Stomach smooth muscle (tissue), 2 donors: Measurements from ENCODE around the gene EGFL7.

ENCODE experiments used
- H3K27ac ChIP-seq: one replicate; pipeline ENCODE4 v1.7.0; 2013; ENCODE audit warnings: mild to moderate bottlenecking, low read length, inconsistent platforms
- H3K27me3 ChIP-seq, 2 donors: one replicate each; pipeline ENCODE4 v1.7.0; 2013; ENCODE audit warnings: low read length in 2 of 2; ENCODE audit not compliant: insufficient read depth in 2 of 2, control insufficient read depth in 1 of 2
- H3K36me3 ChIP-seq, 2 donors: one replicate each; pipeline ENCODE4 v1.7.0; 2013; ENCODE audit warnings: low read length in 2 of 2; ENCODE audit not compliant: control insufficient read depth in 2 of 2, insufficient read depth in 2 of 2
- H3K4me1 ChIP-seq: one replicate; pipeline ENCODE4 v1.7.0; 2013; ENCODE audit warnings: low read length; ENCODE audit not compliant: control insufficient read depth, insufficient read depth
- H3K4me3 ChIP-seq, 2 donors: one replicate each; pipeline ENCODE4 v1.7.0; 2013; ENCODE audit warnings: low read length in 2 of 2
- H3K9ac ChIP-seq, 2 donors: one replicate each; pipeline ENCODE4 v1.7.0; 2013; ENCODE audit warnings: low read length in 2 of 2, mild to moderate bottlenecking in 1 of 2
- H3K9me3 ChIP-seq, 2 donors: one replicate each; pipeline ENCODE4 v1.7.0; 2013; ENCODE audit warnings: low read length in 2 of 2; ENCODE audit not compliant: control insufficient read depth in 2 of 2
- donor health status: healthy.
- donor health status: Pancreatic carcinoma.

EGFL7 gene

GRCh38 chr9:136645352-136645902, 17.3 kb upstream of the EGFL7 start:
- no peaks in the 10 kb centered on the region for H3K9me3 ChIP-seq
- no peak overlapping the region for H3K27ac ChIP-seq
- H3K4me3 ChIP-seq: no peak overlapping the region
- H3K36me3 ChIP-seq: no peaks in the 10 kb centered on the region
- peaks cover 6% of the 10 kb centered on the region for H3K4me1 ChIP-seq
- peaks cover 30 to 38% of the 10 kb centered on the region in 2 donors for H3K27me3 ChIP-seq
- H3K9ac ChIP-seq: no peak overlapping the region

GRCh38 chr9:136645903-136646754, 16.6 kb upstream of the EGFL7 start:
- Histone ChIP-seq H3K9ac (peak overlapping the region in 1 of 2 donors; percentile 9), H3K9me3 (no peaks in the 10 kb centered on the region), H3K4me1 (peaks cover 6% of the 10 kb centered on the region), H3K27ac (no peak overlapping the region), H3K36me3 (no peaks in the 10 kb centered on the region), H3K27me3 (peaks cover 27 to 38% of the 10 kb centered on the region in 2 donors), H3K4me3 (peak overlapping the region in 1 of 2 donors; percentile 35)

- peak overlapping the region in 1 of 2 donors; percentile 35 for H3K4me3 ChIP-seq
- no peak overlapping the region for H3K27ac ChIP-seq
- no peaks in the 10 kb centered on the region for H3K9me3 ChIP-seq
- H3K9ac ChIP-seq: peak overlapping the region in 1 of 2 donors; percentile 9
- no peaks in the 10 kb centered on the region for H3K36me3 ChIP-seq
- peaks cover 27 to 38% of the 10 kb centered on the region in 2 donors for H3K27me3 ChIP-seq
- peaks cover 6% of the 10 kb centered on the region for H3K4me1 ChIP-seq
Observed at GRCh38 chr9:136646827-136647711, 15.6 kb upstream of the EGFL7 start.

- Histone ChIP-seq H3K4me3 (no peak overlapping the region), H3K9ac (no peak overlapping the region), H3K4me1 (peaks cover 6% of the 10 kb centered on the region), H3K9me3 (no peaks in the 10 kb centered on the region), H3K27ac (no peak overlapping the region), H3K27me3 (peaks cover 20 to 30% of the 10 kb centered on the region in 2 donors), H3K36me3 (no peaks in the 10 kb centered on the region)
Observed at GRCh38 chr9:136648751-136649150, 14.0 kb upstream of the EGFL7 start.

- H3K4me1 ChIP-seq: peaks cover 8% of the 10 kb centered on the region
- peaks cover 7 to 18% of the 10 kb centered on the region in 2 donors for H3K27me3 ChIP-seq
- H3K9ac ChIP-seq: no peak overlapping the region
- H3K27ac ChIP-seq: no peak overlapping the region
- H3K36me3 ChIP-seq: no peaks in the 10 kb centered on the region
- no peaks in the 10 kb centered on the region for H3K9me3 ChIP-seq
- no peak overlapping the region for H3K4me3 ChIP-seq
Observed at GRCh38 chr9:136650021-136650420, 12.7 kb upstream of the EGFL7 start.

GRCh38 chr9:136650648-136651047, 12.1 kb upstream of the EGFL7 start:
- H3K36me3 ChIP-seq: no peaks in the 10 kb centered on the region
- no peak overlapping the region for H3K9ac ChIP-seq
- H3K27ac ChIP-seq: no peak overlapping the region
- H3K27me3 ChIP-seq: peaks cover 6 to 12% of the 10 kb centered on the region in 2 donors
- H3K9me3 ChIP-seq: no peaks in the 10 kb centered on the region
- peaks cover 9% of the 10 kb centered on the region for H3K4me1 ChIP-seq
- no peak overlapping the region for H3K4me3 ChIP-seq

GRCh38 chr9:136651860-136652259, 10.9 kb upstream of the EGFL7 start:
- no peak overlapping the region for H3K4me3 ChIP-seq
- no peaks in the 10 kb centered on the region for H3K9me3 ChIP-seq
- H3K27ac ChIP-seq: no peak overlapping the region
- no peaks in the 10 kb centered on the region for H3K36me3 ChIP-seq
- H3K9ac ChIP-seq: no peak overlapping the region
- peaks cover 5% of the 10 kb centered on the region for H3K4me1 ChIP-seq
- H3K27me3 ChIP-seq: peaks cover 3 to 4% of the 10 kb centered on the region in 2 donors

- no peak overlapping the region for H3K4me3 ChIP-seq
- no peaks in the 10 kb centered on the region for H3K9me3 ChIP-seq
- H3K36me3 ChIP-seq: no peaks in the 10 kb centered on the region
- no peak overlapping the region for H3K27ac ChIP-seq
- no peak overlapping the region for H3K9ac ChIP-seq
- H3K27me3 ChIP-seq: peaks cover 13% of the 10 kb centered on the region in 2 donors
- peaks cover 5% of the 10 kb centered on the region for H3K4me1 ChIP-seq
Observed at GRCh38 chr9:136653323-136654079, 9.2 kb upstream of the EGFL7 start.

- no peaks in the 10 kb centered on the region for H3K9me3 ChIP-seq
- H3K4me1 ChIP-seq: peaks cover 5% of the 10 kb centered on the region
- H3K9ac ChIP-seq: no peak overlapping the region
- H3K4me3 ChIP-seq: no peak overlapping the region
- H3K27me3 ChIP-seq: peaks cover 14 to 16% of the 10 kb centered on the region in 2 donors
- H3K27ac ChIP-seq: no peak overlapping the region
- no peaks in the 10 kb centered on the region for H3K36me3 ChIP-seq
Observed at GRCh38 chr9:136654820-136655535, 7.7 kb upstream of the EGFL7 start.
